Measurements from ENCODE around the gene ROBO2.
"Not testable (repeated sequence)": the region's sequence is repeated elsewhere in the genome, so short reads cannot be mapped to it uniquely, and the experiment has no call there.

ROBO2 gene

DNA sequence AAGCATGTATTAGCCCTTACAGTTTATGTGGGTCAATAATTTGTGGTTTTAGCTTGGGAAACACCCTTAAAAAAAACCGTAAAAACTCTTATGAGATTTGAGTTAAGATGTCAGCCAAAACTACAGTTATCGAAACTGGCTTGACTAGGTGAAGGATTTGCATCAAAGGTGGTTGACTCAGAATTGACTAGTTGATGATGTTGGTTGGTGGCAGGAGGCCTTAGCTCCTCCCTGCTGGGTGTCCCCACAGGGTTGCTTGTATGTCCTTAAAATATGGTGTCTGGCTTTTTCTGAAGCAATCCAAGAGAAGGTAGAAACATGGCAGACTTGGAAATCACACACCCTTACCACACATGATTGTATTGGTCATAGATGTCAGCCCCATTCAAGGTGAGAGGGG is 305.1 kb downstream of the ROBO2 start:
- DNase-seq = no peak

DNA sequence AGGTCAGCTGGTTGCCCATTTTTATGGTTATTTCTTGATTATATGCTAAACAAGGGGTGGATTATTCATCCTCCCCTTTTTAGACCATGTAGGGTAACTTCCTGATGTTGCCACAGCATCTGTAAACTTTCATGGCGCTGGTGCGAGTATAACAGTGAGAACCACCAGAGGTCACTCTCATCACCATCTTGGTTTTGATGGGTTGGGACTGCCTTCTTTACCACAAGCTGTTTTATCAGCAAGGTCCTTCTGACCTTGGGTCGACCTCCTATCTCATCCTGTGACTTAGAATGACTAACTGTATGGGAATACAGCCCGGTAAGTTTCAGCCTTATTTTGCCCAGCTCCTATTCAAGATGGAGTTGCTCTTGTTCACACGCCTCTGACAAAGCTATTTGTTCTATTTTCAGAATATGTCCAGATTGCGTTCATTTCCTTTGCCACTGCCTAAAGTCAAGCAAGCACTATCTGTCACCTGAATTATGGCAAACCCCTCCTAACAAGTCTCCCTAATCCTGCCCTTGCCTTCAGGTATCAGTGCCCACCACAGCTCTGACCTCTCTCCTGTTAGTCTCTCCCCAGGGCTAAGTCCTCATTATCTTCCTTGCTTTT is 308.5 kb downstream of the ROBO2 start:
- DNase-seq = no peak

DNA sequence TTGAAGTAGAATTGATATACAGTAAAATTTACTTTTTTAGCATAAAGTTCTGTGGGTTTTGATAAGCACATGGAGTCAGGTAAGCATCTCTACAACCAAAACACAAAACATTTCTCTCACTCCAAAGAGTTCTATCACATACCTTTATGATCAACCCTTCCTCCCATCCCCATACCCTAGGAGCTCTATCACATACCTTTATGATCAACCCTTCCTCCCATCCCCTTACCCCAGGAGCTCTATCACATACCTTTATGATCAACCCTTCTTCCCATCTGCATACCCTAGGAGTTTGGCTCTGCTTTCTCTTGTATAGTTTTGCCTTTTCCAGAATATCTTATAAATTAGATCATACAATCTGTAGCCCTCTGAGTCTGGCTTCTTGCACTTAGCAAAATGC is 315.1 kb downstream of the ROBO2 start:
- no peak for DNase-seq

DNA sequence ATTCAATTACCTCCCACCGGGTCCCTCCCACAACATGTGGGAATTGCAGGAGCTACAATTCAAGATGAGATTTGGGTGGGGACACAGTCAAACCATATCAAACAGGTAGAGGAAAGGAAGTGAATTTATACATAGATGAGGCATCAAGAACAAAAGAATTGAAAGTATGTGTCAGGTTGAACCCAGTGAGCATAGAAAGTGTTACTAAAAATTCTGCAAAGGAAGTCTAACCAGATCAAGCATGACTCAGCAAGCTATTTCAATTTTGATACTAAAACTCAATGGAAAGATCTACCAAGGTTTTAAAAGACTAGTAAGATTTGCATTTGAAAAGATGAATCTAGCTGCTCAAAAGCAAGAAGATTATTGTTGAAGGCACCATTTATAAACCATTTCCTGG is 323.0 kb downstream of the ROBO2 start:
- no peak for DNase-seq

DNA sequence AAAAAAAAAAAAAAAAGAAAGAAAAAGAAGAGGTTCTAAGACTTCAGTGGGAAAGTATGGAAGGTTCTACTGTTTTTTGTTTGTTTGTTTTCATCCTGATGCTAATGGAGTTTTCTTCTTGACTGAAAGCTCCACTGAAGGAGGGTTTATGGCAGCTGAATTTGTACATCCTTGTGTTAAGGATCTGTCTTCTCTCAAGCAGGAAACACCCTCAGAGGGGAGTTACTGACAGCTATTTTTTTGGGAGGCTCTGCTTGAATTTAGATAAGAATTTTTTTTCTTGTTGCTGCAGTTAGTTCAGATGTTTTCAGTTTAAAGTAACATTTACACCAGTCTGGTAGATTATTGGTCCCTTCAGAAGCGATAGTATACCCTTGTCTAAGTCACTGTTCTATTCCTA is 325.3 kb downstream of the ROBO2 start:
- DNase-seq = no peak

DNA sequence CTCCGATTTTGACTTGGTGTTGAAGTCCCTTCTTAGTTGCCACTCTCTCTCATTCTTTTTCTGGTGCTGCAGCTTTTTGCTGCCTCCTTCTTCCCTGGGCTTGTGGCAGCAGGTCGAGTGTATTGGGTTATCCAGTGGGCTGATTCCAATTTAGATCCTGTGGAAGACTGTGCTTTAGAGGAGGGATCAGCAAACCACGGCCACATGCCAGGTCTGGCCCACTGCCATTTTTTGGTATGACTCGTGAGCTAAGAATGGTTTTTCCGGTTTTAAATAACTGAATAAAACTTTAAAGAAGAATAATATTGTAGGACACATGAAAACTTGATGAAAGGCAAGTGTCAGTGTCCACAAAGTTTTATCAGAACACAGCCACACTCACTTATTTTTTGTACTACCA is 330.5 kb downstream of the ROBO2 start:
- no peak for DNase-seq

DNA sequence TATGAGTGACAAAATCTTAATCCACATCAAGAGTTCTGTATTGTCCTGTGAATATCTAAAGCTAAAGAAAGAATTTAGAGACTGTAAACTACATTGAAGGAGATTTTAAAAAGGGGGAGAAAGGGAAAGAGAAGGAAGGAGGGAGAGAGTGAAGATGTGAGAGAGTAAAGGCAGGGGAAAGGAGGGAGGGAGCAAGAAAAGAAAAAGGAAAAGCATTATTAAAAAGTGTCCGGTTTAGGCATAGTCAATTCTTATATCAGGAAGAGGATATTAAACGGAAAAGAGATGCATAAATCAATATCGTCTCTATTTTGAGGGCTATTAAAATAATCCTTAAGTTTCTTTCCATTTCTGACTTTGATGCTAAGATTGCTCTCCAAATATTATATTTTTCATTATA is 332.1 kb downstream of the ROBO2 start:
- DNase-seq = no peak

DNA sequence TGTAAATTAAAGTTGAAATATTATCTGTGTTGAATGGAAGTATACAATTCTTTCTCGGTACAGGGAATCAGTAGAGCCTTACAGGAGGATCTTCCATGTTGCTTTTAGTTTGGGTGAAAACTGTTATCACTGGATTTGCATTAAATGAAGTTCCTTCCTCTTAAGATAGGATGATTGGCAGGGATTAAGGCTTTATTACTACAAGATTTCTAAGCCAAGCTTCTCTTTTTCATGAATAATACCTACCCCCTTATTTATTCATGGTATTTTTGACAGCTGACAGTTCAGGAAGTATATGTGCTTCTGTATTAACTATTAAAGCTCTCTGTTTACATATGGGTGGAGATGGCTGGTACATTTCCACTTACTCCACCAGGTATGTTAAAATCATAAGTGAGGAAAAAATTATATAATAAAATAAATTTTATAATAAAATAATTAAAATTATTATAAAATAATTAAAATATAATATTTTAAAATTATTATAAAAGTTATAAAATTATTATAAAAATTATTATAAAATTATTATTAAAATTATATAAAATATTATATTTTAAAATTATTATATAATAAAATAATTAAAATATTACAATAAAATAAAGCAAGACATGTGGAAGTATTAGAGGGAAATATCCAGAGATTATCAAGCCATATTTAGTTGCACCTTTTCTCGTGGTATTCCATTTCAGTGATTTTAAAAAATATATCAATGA is 332.9 kb downstream of the ROBO2 start:
- no peak for DNase-seq

DNA sequence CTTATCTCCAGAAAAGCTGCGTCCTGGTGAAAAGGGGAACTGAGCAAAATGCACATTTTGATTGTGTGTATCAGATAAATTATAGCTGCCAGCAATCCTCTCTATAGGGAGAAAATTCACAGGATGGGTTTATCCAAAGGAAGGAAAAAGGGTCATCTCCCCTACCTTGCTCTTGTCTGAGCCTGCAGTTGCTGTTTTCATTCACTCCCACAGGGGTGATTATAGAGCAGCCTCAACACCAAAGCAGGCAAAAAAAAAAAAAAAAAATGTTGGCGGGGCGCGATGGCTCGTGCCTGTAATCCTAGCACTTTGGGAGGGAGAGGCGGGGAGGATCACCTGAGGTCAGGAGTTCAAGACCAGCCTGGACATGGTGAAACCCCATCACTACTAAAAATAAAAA is 333.7 kb downstream of the ROBO2 start:
- DNase-seq = no peak

DNA sequence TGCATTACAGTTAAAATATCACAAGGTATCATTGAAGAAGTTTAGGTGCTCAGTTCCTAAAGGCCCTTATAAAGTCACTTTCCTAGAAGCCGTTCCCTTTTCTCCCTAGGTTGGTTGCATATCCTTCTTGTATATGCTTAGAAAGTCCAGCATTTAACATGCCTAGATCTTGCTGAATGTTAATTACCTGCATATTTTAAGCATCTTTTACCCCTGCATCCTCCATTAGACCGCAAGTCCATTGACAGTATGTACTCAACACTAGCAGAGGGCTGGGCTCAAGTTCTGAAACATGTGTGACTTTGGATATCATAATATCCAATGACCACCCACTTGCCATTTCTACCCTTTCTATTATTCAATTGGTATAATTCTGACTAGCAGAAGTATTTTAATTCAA is 336.6 kb downstream of the ROBO2 start:
- no peak for DNase-seq

DNA sequence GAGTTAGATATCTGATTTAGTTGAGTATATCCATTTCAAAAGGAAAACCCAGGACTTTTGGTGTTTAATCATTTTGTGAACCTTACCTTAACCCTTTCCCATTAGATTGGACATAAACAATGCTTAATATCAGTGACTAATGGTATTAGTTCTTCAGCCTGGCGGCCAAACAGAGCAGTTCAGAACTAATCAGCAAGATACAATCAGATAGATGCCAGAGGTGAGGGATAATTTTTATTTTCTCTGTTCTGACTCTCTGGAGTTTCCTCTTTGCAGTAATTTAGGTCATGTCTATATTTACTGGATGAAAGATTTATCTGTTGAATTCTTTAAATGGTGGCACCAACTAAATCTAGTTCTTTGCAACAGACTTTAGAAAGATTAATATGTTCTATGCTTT is 337.8 kb downstream of the ROBO2 start:
- DNase-seq = no peak

DNA sequence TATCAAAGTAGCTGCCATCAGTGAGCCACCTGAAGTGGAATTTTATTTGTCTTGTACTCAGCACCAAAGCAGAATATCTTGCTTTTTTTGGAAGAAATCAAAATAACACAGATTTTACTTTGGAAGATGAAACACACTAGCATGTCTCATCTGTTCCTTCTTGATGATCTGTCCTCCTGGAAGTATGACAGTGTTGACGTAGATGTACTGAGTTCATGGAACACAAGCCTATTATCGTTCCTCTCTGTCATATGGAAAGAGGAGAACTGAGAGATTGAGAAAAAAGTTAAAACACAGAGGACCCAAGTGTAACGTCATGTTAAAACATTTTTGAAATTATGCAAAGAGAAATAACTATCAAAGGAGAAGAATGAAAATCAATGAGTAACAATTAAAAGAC is 340.2 kb downstream of the ROBO2 start:
- DNase-seq = no peak

DNA sequence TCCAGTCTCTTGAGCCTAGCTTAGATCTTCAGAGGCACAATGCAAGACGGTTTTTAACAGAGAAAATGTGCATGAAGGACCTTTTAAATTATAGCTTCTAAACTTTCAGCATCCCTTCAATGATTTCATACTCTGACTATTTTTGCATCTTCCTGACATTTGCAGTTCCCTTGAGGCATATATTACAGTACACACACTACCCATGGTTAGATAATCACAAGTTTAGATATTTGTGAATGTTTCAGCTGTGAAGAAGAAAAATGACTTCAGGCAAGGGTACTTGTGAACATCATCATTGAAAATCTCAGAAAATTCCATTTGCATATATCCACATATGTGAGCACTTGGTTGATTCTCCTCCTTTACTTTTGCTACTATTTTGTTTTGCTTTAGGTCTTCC is 341.5 kb downstream of the ROBO2 start:
- DNase-seq = no peak

DNA sequence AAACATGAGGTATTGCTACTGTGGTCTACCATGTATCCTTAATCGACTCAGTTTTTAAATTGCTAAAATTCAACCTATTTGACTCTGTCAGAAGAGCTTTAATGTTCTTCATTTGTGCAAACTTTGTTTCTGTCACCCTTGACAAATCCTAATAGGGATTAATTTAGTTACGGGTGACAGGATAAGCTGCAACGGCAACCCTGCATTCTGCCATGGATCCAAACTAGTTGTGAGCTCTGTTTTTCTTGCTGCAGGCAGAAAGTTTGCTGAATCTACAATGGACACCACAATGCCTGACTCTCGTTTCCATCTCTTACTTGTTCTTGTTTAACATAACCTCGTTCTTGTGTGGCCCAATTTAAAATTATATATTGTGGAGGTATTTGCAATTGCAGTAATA is 352.3 kb downstream of the ROBO2 start:
- no peak for DNase-seq

DNA sequence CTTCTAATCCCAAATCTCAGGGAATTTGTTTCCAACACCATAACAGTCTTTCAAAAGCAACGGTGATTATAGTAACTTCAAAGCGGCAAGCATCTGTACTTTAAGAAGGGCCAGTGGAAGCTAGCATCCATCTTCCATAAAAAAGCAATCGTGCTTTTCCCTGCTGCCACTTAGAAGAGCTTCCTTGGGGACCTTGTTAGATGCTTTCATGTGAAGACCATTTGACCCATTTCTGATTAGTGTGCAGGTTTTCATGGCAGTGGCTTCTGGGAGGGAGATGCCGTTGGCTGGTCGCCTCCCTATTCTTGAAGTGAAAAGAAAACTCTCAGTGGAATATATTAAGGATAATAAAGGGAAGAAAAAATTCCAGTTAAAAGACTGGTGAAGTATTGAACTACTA is 354.1 kb downstream of the ROBO2 start:
- DNase-seq = no peak

DNA sequence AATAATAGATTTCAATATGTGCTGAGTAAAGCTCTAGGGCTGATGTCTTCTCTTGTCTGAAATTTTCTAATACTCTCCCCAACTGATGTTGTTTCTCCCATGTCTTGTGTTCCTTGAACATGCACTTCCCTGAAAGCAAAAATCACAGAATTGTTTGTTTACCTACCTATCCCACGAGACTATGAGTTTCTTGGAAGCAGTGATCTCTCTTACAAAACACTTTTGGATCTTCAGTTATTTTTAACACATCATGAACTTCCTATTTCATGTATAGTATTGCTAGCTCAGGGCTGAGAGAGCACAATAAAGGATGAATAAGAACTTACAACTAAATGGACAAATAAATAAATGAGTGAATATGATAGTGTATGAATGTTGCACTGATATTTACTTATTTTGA is 365.0 kb downstream of the ROBO2 start:
- DNase-seq = no peak

DNA sequence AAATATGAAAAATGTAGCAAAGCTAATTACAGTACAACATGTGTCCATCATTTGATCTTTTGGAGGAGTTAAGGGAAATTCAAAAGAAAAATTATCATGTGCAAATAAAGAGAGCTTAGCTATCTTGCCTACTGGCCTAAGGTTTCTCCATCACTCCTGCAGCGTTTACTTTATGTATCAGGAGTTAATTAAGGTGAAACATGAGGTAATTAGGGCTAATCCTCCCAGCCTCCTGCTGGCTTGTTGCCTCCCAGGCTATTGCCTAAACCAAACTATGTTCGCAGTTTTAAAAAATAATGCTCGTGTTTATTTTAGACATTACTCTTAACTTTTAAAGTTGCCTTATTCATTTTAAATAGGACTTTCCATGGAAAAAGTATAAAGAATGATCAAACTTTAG is 367.5 kb downstream of the ROBO2 start:
- DNase-seq = no peak

DNA sequence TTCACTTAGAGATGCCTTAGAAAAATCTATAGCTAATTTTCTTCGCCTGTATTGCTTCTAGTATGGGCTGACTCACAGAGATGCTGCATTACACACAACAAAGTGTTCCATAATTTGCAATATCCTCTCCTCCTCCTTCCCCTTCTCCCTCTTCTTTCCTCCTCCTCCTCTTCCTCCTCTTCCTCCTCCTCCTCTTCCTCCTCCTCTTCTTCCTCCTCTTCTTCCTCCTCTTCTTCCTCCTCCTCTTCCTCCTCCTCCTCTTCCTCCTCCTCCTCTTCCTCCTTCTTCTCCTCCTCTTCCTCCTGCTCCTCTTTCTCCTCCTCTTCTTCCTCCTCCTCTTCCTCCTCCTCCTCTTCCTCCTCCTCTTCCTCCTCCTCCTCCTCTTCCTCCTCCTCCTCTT is 370.4 kb downstream of the ROBO2 start:
- not testable (repeated sequence) for DNase-seq

DNA sequence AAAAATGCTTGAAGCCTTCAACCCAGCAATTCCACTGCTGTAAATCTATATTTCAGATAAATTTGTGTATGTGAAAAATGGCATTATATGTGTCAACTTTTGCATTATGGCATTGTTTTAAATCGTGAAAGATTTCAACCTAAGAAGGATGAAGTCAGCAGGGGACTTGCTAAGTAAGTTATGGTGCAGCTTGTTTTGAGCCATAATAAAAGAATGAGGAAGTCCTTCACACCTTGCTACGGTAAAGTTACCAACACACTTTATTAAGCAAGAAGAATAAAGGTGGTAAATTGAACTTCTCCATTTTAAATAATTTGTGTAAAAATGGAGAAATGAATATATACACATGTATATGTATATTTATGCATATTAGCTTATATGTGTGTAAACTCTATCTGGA is 371.4 kb downstream of the ROBO2 start:
- DNase-seq = no peak

DNA sequence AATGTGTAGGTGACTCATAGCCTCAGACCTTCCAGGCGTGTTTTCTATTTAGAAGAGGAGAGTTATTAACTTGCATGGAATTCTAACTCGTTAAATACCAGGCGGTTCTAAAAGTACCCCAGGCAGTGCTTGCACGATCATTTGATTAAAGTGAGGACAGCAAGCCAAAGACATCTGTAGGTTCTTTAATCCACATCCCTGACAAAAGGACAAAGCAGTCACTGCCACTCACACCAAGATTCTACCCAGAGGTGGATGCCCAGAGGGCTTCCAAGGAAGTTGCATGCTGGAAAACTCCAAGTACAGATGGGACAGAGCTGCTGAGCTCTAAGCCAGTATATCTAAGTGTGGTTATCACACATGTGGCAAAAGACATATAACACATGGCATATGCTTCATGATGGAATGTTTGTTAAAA is 372.1 kb downstream of the ROBO2 start:
- no peak for DNase-seq

DNA sequence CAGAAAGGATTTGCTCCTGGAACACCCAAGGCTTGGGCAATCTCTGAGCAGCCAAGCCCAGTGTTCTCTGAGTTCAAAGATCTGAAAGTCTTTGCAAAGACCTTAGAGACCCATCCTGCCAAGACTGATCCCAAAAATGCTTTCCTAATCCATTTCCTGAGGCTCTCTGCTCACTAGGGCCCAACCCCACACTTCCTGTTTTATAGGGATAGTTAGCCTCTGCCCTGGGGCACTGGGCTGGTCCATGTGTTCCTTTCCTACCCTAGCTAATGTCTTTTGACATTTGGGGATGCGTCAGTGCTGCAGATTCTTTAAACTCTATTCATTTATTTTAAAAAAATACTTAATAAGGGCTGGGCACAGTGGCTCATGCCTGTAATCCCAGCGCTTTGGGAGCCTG is 372.7 kb downstream of the ROBO2 start:
- DNase-seq = no peak

DNA sequence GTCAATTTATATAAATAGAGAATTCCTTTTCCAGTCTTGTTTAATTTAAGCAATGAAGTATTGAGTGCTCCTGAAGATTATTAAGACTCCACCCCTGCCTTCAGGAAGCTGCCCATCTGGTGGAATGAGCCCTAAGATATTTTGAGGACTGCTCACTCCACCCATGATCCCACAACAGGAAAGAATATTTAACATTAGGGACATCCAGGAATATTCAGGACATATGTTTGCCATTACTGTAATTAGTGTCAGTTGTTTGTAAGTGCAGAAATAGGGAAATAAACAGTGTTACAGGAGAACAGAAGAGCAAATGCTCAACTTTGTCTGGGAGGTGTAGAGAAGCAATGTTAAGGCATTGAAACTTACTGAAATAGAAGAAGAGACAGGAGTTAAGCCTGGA is 375.0 kb downstream of the ROBO2 start:
- no peak for DNase-seq

DNA sequence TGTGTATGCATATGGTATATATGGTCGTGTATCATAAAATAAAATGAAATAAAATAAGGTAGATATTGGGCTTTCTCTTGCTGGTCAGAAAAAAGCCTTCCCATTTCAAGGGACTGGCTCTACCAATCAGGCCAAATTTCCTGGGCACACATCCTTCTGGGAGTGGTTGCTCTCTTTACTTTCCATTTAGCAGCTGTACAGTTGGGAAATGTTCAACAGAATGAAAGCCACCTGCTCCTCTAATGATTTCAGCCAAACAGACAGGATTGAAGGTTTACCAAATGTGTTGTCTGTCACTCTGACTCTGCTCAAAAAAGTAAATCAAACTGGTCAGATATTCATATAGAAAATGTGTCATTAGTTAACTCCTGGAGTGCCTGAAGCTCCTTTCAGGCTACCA is 380.4 kb downstream of the ROBO2 start:
- DNase-seq = no peak

DNA sequence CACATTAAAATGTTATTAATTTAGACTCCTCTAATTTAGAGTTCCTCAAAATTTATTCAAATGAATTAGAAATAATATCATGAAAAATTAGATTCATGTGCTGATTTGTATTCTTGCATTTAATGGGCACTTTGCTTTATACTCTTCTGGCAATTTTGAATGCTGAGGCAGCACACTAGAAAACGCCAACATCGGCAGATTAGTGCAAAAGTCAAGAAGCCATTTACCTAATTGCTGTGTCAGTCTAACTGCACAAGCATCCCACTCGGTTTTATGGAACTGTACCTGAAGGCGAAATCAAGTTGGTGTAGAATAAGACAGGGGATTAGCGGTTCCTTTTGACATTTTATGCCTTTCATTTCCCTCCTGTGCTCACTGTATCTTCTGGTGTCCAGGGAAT is 382.0 kb downstream of the ROBO2 start:
- DNase-seq = no peak

DNA sequence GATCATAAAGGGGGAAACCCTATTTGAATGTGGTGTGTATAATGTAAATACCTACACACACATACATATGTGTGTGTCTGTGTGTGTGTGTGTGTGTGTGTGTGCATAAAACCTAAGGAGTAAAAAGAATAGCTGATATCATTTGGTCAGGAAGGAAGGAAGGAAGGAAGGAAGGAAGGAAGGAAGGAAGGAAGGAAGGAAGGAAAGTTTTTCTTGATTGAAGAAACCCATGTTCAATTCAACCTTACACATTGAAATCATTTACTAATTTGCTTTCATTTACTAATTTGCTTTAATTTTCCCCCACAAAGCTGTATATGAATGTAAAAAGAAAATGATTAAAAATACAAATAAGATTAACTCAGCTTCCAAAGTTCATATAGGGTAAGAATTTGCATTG is 386.6 kb downstream of the ROBO2 start:
- DNase-seq = no peak
